Lower leg skin (tissue), 3 donors: ENCODE results near the gene AS3MT.

Experiments used
- CTCF ChIP-seq, 3 donors: fragments of 450-650 bp; IDR thresholded peaks; one replicate each; pipeline ENCODE4 v1.5.1; 2016; ENCODE audit warnings: antibody characterized with exemption in 3 of 3, mild to moderate bottlenecking in 3 of 3, moderate library complexity in 2 of 3
- POLR2A ChIP-seq, 2 donors: fragments of 450-650 bp; IDR thresholded peaks; one replicate each; pipeline ENCODE4 v1.6.1; 2016 to 2017; ENCODE audit warnings: antibody characterized with exemption in 2 of 2, mild to moderate bottlenecking in 1 of 2, moderate library complexity in 1 of 2

GRCh38 chr10:102870221-102870620 is 951 bp downstream of the AS3MT start:
- TF ChIP-seq CTCF (IDR thresholded peaks at IDR 0.05), result no peak
- TF ChIP-seq POLR2A (IDR thresholded peaks at IDR 0.05), result no peak
